Heart left ventricle (tissue), 16 donors: ENCODE results near the gene TBKBP1. TPM values are rescaled to one million over a fixed set of nuclear protein-coding genes. Genes with fewer than 3 reads are reported as not detected.
"Not testable (repeated sequence)": the region's sequence is repeated elsewhere in the genome, so short reads cannot be mapped to it uniquely, and the experiment has no call there.

ENCODE experiments used
- ATAC-seq, 4 donors: fragments of 200-7000 bp; cut with Tn5 transposase; one replicate each; pipeline ENCODE4 v1.9.1; 2020 to 2022; ENCODE audit warnings: moderate library complexity in 4 of 4, mild to moderate bottlenecking in 3 of 4, moderate number of reproducible peaks in 1 of 4
- DNase-seq, 5 donors: peaks; one replicate each; pipeline ENCODE4 v3.0.0-alpha.2; 2020
- H3K27ac ChIP-seq, 12 donors: fragments of 200-600 bp; sonication (generic) in 4 of 12; one replicate each; pipeline versions ENCODE4 v1.5.0 to v1.8.0; 2016 to 2022; ENCODE audit warnings: mild to moderate bottlenecking in 2 of 12
- H3K27me3 ChIP-seq, 9 donors: fragments of 200-600 bp; sonication (generic) in 2 of 9; one replicate each; pipeline versions ENCODE4 v1.5.1 to v1.8.0; 2016 to 2022; ENCODE audit warnings: mild to moderate bottlenecking in 3 of 9
- H3K36me3 ChIP-seq, 9 donors: fragments of 200-600 bp; sonication (generic) in 2 of 9; one replicate each; pipeline versions ENCODE4 v1.5.0 to v1.8.0; 2018 to 2022; ENCODE audit warnings: mild to moderate bottlenecking in 2 of 9
- H3K4me1 ChIP-seq, 12 donors: fragments of 200-600 bp; sonication (generic) in 4 of 12; one replicate each; pipeline versions ENCODE4 v1.5.0 to v1.8.0; 2016 to 2022; ENCODE audit warnings: mild to moderate bottlenecking in 3 of 12
- H3K4me3 ChIP-seq, 12 donors: fragments of 200-600 bp; sonication (generic) in 4 of 12; one replicate each; pipeline versions ENCODE4 v1.5.0 to v1.8.0; 2017 to 2022; ENCODE audit warnings: mild to moderate bottlenecking in 9 of 12, moderate library complexity in 4 of 12
- H3K9me3 ChIP-seq, 12 donors: fragments of 200-600 bp; sonication (generic) in 4 of 12; one replicate each; pipeline versions ENCODE4 v1.5.0 to v1.8.0; 2016 to 2022; ENCODE audit warnings: mild to moderate bottlenecking in 1 of 12
- POLR2A ChIP-seq, 2 donors: fragments of 450-650 bp; IDR thresholded peaks; one replicate each; pipeline ENCODE4 v1.6.1; 2017; ENCODE audit warnings: antibody characterized with exemption in 2 of 2, mild to moderate bottlenecking in 2 of 2, moderate library complexity in 2 of 2
- WGBS, 4 donors: extraction: QIAGEN DNeasy Blood & Tissue Kit in 2 of 4; methylation state at CpG; one replicate each; pipeline versions ENCODE4 v1.1.5 to v1.1.7; 2013 to 2018; 5-methylcytosine and 5-hydroxymethylcytosine counted together
- intact Hi-C, 10 donors: fragments of 100-400 bp; cut with DNase I; formaldehyde crosslinking; loops; one replicate each; pipeline versions ENCODE4 v1.11.1 to v1.14.2; 2022
- polyA plus RNA-seq, 2 donors: library from polyadenylated mRNA; stranded (reverse); fragments of 200-250 nt; gene quantifications; one replicate each; pipeline ENCODE4 v1.2.3, GENCODE V29; 2013
- total RNA-seq, 9 donors: library from RNA; depleted of rRNA in 2 of 9; stranded (reverse); fragments of >200 nt in 2 of 9; fragmentation: NEBNext Ultra II Directional in 3 of 9; extraction: Animal tissue kit (Norgen Biotek cat#: 25700) in 3 of 9; gene quantifications; one replicate each; pipeline versions ENCODE4 v1.1.0 to v1.2.4, GENCODE V29; 2016 to 2023
- TF ChIP-seq, protein P1 (sequence below), 12 donors: fragments of 200-600 bp; sonication (generic) in 4 of 12; IDR thresholded peaks; one replicate each; pipeline versions ENCODE4 v1.5.0 to v1.8.0; 2018 to 2022; ENCODE audit warnings: antibody characterized with exemption in 12 of 12, mild to moderate bottlenecking in 5 of 12
- donor health status: ischemic (EF 13 %, LVEDD 7.1; RV severe dilation, severe dysfunction).
- donor health status: healthy with polysubstance abuse.
- donor health status: DM: no; HTN: yes; CAD: no.
- donor health status: DM: no; HTN: no; CAD: no.
- donor health status: ischemic (EF 25% LVEDD 6.9; RV normal size, moderate dysfunction).
- donor health status: ischemic (EF 25% LVEDD 5.7; RV mildly dilated, moderate dysfunction).
- donor health status: healthy.
- donor health status: DM: yes; HTN: yes; CAD: no.
- donor health status: ischemic (EF 35%, LVEDD 5.7; RV mildly dilated, moderate dysfunction).
- donor health status: nonischemic (EF 11% LVEDD 7.7; RV severe dilation, severe dysfunction).
- donor health status: DM: yes; HTN: yes; CAD: no.
- donor health status: PGD.
- donor health status: ischemic (EF 29% LVEDD 5.4; RV normal size, mild dysfunction).
- donor health status: nonischemic (EF 23%, LVEDD 6.1; RV moderate dilation, normal function).

Gene TBKBP1
- total and polyA plus RNA-seq, 11 donors: 11.3 to 24.8 (median 13.4) TPM

GRCh38 chr17:47676510-47677165, 17.3 kb upstream of the TBKBP1 start:
- WGBS, 4 donors: 55 to 64% (median 60%) methylated on average over 7 of the region's 7 CpGs
- Histone ChIP-seq H3K27ac (no peak overlapping the region), H3K4me3 (no peak overlapping the region), H3K27me3 (no peaks in the 10 kb centered on the region), H3K9me3 (no peaks in the 10 kb centered on the region), H3K4me1 (peaks cover 0 to 16% (median 6%) of the 10 kb centered on the region in 12 donors), H3K36me3 (peaks cover 8 to 100% (median 100%) of the 10 kb centered on the region in 9 donors)
- no peak for TF ChIP-seq POLR2A (IDR thresholded peaks at IDR 0.05)
- TF ChIP-seq, protein P1, sequence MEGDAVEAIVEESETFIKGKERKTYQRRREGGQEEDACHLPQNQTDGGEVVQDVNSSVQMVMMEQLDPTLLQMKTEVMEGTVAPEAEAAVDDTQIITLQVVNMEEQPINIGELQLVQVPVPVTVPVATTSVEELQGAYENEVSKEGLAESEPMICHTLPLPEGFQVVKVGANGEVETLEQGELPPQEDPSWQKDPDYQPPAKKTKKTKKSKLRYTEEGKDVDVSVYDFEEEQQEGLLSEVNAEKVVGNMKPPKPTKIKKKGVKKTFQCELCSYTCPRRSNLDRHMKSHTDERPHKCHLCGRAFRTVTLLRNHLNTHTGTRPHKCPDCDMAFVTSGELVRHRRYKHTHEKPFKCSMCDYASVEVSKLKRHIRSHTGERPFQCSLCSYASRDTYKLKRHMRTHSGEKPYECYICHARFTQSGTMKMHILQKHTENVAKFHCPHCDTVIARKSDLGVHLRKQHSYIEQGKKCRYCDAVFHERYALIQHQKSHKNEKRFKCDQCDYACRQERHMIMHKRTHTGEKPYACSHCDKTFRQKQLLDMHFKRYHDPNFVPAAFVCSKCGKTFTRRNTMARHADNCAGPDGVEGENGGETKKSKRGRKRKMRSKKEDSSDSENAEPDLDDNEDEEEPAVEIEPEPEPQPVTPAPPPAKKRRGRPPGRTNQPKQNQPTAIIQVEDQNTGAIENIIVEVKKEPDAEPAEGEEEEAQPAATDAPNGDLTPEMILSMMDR (IDR thresholded peaks at IDR 0.05): no peak
- DNase-seq: no peak
- intact Hi-C loops: no loop called here
- ATAC-seq: no peak

- no peak for ATAC-seq
- WGBS, 4 donors: 76 to 92% (median 83%) methylated on average over 7 of the region's 7 CpGs
- intact Hi-C loops: no loop called here
These were observed 15.8 kb upstream of the TBKBP1 start for GRCh38 chr17:47678196-47678595.

GRCh38 chr17:47682138-47682537, 11.8 kb upstream of the TBKBP1 start:
- Histone ChIP-seq H3K9me3 (no peaks in the 10 kb centered on the region), H3K36me3 (peaks cover 3 to 100% (median 86%) of the 10 kb centered on the region in 9 donors), H3K27me3 (no peaks in the 10 kb centered on the region), H3K27ac (no peak overlapping the region), H3K4me3 (no peak overlapping the region), H3K4me1 (peaks cover 0 to 17% (median 4%) of the 10 kb centered on the region in 12 donors)
- TF ChIP-seq POLR2A (IDR thresholded peaks at IDR 0.05): no peak
- TF ChIP-seq, protein P1 (IDR thresholded peaks at IDR 0.05): no peak
- 87 to 91% (median 90%) methylated on average over 2 of the region's 2 CpGs for WGBS, 4 donors
- DNase-seq: no peak
- no peak for ATAC-seq
- intact Hi-C loops: no loop called here

More at GRCh38 chr17:47678196-47678595, 15.8 kb upstream of the TBKBP1 start:
- Histone ChIP-seq H3K4me1 (peaks cover 0 to 16% (median 6%) of the 10 kb centered on the region in 12 donors), H3K4me3 (no peak overlapping the region), H3K27ac (no peak overlapping the region), H3K9me3 (no peaks in the 10 kb centered on the region), H3K36me3 (peaks cover 10 to 100% (median 99%) of the 10 kb centered on the region in 9 donors), H3K27me3 (no peaks in the 10 kb centered on the region)
- TF ChIP-seq, protein P1 (IDR thresholded peaks at IDR 0.05): no peak
- TF ChIP-seq POLR2A (IDR thresholded peaks at IDR 0.05): no peak
- no peak for DNase-seq

DNA sequence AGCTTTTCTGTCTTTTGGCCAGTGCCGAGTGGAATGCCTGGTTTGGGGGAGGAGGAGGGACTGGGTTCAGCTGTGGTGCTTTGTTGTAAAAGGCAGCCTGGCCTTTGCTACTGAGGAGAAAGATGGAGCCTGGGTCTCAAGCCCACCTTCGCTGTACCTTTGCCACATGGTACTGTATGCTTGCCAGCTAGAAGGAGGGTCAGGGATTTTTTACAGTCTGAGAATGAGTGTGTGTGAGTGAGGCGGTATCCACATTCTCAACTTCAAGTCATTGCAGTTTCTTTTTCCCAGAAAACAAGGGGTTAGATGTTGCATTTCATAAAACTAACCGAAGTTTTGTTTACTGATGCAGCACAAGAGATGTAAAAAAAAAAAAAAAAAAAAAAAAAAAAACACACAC, 11.2 kb upstream of the TBKBP1 start:
- ATAC-seq, DNase-seq, intact Hi-C loops, H3K27me3 ChIP-seq, H3K27ac ChIP-seq, H3K9me3 ChIP-seq, H3K4me3 ChIP-seq: not testable (repeated sequence)
- H3K4me1 ChIP-seq: peaks cover 0 to 23% (median 4%) of the 10 kb centered on the region in 12 donors
- peaks cover 3 to 97% (median 80%) of the 10 kb centered on the region in 9 donors for H3K36me3 ChIP-seq
- WGBS, 4 donors: 77 to 86% (median 79%) methylated on average over 4 of the region's 4 CpGs
